NCI-H187 (cell line): ENCODE data around the gene CD101.

Source experiments
- DNase-seq, 2 experiments: peaks; one replicate each; lab custom pipeline; 2025; lab: John Stamatoyannopoulos, UW

Gene CD101

GRCh38 chr1:117058810-117059209, 57.2 kb downstream of the CD101 start:
- no peak for DNase-seq

- peak; percentile 48 to 88 for DNase-seq
Observed at GRCh38 chr1:117059334-117059677, 57.7 kb downstream of the CD101 start.

- DNase-seq: peak; percentile 97 to 99
Observed at GRCh38 chr1:117059678-117060440, 58.3 kb downstream of the CD101 start, which contains the start of gene TTF2. TSS of gene TTF2 (plus strand) at chr1:117060326. CDS start at chr1:117060347, 21 bp downstream.

GRCh38 chr1:117060441-117061317, 59.1 kb downstream of the CD101 start:
- no peak for DNase-seq

- no peak for DNase-seq
Observed at GRCh38 chr1:117061986-117062415, 60.4 kb downstream of the CD101 start.

- no peak for DNase-seq
Observed at GRCh38 chr1:117066367-117066766, 64.8 kb downstream of the CD101 start.

GRCh38 chr1:117067533-117068370, 66.2 kb downstream of the CD101 start:
- no peak for DNase-seq

- DNase-seq: no peak
Observed at GRCh38 chr1:117068580-117068979, 67.0 kb downstream of the CD101 start.

GRCh38 chr1:117069220-117069844, 67.8 kb downstream of the CD101 start:
- no peak for DNase-seq

GRCh38 chr1:117070124-117070523, 68.6 kb downstream of the CD101 start:
- DNase-seq: no peak

- no peak for DNase-seq
Observed at GRCh38 chr1:117076648-117077047, 75.1 kb downstream of the CD101 start.

GRCh38 chr1:117077267-117077666, 75.7 kb downstream of the CD101 start:
- no peak for DNase-seq

- no peak for DNase-seq
Observed at GRCh38 chr1:117079737-117080136, 78.2 kb downstream of the CD101 start.

GRCh38 chr1:117084231-117084630, 82.7 kb downstream of the CD101 start:
- DNase-seq: no peak
